ENCODE measurements around the gene CD37.
"Not testable (repeated sequence)": the region's sequence is repeated elsewhere in the genome, so short reads cannot be mapped to it uniquely, and the experiment has no call there.

DNA sequence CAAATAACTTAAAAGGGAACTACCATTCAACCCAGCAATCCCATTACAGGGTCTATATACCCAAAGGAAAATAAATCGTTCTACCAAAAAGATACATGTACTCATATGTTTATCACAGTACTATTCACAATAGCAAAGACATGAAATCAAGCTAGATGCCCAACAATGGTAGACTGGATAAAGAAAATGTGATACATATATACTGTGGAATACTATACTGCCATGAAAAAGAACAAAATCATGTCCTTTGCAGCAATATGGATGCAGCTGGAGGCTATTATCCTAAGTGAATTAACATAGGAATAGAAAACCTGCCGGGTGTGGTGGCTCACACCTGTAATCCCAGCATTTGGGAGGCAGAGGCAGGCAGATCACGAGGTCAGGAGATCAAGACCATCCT, 36.6 kb upstream of the CD37 start:
- TF ChIP-seq EZH2 (IDR thresholded peaks at IDR 0.05); POLR2AphosphoS5 (IDR thresholded peaks at IDR 0.05; ENCODE audit: borderline replicate concordance, low read depth, low read length): not testable (repeated sequence)
